DMS153 (cell line): Measurements from ENCODE around the gene ABCA3.

ENCODE experiments used
- DNase-seq: peaks from one replicate; lab custom pipeline; 2025; lab: John Stamatoyannopoulos, UW

Gene ABCA3

DNA sequence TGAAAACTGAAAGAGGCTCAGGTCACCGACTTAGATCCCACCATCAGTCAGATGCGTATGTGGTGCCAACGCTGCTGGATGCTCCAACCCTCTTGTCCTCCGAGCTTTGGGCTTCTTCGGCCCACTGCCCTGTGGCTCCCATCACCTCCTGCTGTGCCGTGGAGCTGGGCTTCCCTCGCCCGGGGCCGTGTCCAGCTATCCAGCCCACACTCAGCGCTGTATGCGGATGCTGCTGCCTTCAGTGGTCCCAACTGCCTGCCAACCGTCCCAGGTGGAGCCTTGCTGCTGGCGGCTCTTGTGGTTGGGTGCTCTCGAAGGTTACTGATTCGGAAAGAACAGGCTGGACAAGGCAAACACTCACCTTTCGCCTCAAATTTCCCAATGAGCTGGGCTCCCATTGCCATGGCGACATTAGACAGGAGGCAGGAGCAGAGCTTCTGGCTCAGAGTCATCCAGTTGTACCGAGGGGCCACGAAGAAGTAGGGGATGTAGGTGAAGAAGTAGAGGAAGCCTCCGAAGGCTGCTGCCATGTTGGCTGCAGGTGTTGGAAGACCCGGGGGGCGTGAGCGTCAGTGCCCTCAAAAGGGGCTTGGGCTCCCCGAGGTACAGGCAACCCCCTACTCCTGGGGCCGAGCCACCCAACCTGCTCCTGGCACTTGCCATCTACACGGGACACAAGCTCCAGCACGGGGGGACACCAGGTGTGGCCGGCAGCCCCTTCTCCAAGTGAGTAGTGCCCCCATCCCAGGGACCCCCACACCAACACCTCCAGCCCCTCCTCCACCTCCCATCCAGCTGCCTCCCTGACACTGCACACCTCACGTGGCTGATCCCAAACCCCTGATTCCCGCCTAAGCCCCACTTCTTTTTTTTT is 32.2 kb downstream of the ABCA3 start:
- DNase-seq, result no peak

DNA sequence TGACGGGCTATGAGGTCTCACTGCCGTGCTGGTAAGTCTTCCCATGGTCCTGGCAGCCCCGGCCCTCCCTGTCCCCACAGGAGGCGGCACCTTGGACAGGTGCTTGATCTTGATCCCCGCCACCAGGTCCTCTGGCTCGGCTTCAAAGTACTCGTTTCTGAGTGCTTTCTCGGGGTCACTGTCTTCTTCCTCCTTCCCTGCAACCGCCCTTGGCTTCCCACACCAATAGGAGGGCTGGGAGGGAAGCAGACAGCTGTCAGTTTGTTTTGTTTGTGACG is 40.7 kb downstream of the ABCA3 start:
- no peak for DNase-seq

GRCh38 chr16:2299121-2299914 is 41.2 kb downstream of the ABCA3 start:
- DNase-seq, result no peak

DNA sequence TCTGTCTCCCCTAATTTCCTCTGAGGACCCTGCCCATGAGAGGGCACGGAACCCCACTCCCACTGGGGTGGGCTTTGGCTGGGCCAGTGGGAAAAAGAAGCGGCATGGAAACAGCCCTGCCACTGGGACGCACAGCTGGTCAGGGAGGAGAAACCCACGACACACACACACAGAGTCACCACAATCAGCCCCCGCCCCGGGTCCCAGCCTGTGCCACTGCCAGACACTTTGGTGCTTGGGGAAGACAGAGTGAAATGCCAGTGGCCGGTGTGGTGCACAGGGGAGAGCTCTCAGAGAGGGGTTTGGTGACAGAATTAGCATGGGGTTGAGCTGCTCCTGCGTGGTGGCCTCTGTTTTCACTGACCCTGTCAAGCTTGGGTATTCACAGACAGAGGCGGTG is 41.9 kb downstream of the ABCA3 start:
- no peak for DNase-seq

GRCh38 chr16:2297506-2297860 is 43.0 kb downstream of the ABCA3 start:
- DNase-seq, result no peak

DNA sequence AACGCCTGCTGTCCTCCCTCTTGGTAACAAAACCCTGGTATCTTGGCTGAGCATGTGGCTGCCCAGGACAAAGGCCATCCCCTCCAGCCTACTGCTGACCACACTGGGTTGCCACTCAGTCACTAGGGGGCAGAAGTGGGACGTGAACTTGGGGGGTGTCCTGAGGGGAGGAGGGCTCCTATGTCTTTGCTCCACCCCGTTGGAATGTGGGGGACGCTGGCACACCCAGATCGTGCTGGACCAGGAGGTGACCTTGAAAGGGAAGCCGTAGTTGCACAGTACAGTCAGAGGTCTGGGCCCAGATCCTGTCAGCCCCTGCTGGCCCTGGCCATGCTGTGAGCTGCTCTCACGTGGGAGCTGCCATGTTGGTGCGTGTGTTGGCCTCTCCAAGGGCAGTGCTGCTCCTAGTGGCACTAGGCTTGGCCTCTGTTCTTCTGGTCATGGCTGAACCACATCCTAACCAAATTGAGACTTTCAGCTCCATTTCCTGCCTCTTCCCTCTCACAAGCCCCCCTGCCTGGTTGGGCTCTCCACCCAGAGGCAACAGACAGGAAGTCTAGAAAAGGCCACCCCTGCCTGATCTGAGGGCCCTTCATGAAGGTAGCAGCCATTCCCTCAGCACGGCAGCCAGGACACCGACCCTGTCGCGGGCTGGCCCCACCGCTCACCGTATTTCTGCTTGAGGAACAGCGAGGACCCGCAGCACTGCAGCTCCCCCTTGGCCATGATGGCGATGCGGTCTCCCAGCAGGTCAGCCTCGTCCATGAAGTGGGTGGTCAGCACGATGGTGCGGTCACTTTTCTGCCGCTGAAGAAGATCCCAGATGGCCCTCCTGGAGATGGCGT is 43.6 kb downstream of the ABCA3 start:
- DNase-seq, result no peak

DNA sequence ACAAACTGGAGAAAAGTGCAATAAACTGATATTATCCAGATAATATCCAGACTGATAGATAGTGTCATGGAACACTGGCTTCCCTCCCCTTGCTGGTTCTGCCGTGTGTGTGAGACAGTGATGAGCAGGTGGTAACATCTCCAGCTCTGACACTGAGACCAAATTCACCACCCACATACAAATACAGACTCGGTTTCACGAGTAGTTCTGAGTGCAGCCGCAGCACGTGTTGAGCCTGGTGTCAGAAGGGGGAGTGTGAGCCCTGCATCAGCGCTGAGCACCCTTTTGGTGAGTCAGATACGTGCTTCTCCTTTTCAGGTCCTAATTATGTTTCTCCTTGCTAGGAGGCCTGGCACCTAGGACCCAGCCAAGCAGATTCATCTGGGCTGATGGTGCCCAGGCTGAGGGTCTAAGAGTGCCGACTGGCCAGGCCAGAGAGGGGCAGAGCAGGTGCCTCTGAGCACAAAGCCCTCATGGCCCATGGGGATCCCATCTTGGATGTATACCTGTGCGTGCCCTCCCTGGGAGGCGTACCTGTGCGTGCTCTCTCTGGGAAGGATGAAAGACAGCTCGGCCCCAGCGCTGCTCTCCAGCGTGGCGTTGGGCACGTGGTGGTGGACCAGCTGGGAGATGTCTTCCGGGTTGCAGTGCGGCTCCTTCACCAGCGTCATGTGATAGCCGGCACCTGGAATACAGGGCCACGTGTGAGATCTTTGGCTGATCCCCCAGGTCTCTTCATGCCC is 45.3 kb downstream of the ABCA3 start:
- no peak for DNase-seq

DNA sequence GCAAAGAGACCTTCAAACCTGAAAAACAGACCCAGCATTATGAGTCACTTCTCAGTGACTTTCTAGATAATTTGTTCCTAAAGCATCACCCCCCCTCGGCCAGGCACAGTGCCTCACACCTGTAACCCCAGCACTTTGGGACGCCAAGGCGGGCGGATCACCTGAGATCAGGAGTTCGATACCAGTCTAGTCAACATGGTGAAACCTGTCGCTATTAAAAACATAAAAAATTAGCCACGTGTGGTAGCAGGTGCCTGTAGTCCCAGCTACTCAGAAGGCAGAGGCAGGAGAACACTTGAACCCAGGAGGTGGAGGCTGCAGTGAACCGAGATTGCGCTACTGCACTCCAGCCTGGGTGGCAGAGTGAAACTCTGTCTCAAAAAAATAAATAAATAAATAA is 48.3 kb downstream of the ABCA3 start:
- DNase-seq, result no peak

GRCh38 chr16:2289282-2289681 is 51.2 kb downstream of the ABCA3 start:
- no peak for DNase-seq

- DNase-seq, result no peak
Observed at GRCh38 chr16:2288726-2289125, 51.8 kb downstream of the ABCA3 start.

GRCh38 chr16:2287916-2288547 is 52.5 kb downstream of the ABCA3 start:
- DNase-seq, result no peak

- DNase-seq, result no peak
Observed at GRCh38 chr16:2286550-2286949, 54.0 kb downstream of the ABCA3 start.

- no peak for DNase-seq
Observed at GRCh38 chr16:2285731-2286191, 54.8 kb downstream of the ABCA3 start.

DNA sequence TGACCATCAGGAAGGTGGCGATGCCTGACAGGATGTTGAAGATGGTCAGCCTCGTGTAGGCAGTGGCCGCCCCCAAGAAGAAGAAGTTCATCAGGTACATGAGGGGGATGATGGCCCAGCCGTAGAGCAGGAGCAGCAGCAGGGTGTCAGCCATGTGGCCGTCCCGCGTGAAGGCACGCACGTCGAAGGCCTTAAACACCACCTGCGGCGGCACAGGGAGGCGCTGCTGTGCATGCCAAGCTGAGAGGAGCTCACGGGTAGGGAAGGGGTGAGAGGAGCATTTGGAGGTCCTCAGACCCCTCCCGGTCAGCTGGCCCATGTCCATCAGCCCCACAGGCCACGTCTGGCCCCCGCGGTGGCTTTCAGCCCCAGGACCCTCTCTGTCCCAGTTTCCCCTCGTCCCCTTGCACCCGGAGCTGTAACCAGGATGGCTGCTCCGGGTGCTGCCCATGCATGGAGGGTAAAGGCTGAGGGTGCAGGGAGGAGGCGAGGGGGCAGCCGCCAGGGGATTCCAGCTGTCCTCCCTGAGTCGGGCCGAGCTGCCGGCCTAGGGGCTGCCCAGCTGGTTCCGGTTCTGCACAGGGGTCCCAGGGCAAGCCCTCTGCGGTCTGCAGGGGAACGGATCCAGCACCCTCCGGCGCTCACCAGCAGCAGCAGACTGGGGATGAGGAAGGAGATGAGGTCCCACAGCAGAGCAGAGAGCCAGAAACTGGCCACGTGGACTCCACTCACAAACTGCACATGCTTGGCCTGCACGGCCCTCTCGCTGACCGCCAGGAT is 55.5 kb downstream of the ABCA3 start:
- no peak for DNase-seq

DNA sequence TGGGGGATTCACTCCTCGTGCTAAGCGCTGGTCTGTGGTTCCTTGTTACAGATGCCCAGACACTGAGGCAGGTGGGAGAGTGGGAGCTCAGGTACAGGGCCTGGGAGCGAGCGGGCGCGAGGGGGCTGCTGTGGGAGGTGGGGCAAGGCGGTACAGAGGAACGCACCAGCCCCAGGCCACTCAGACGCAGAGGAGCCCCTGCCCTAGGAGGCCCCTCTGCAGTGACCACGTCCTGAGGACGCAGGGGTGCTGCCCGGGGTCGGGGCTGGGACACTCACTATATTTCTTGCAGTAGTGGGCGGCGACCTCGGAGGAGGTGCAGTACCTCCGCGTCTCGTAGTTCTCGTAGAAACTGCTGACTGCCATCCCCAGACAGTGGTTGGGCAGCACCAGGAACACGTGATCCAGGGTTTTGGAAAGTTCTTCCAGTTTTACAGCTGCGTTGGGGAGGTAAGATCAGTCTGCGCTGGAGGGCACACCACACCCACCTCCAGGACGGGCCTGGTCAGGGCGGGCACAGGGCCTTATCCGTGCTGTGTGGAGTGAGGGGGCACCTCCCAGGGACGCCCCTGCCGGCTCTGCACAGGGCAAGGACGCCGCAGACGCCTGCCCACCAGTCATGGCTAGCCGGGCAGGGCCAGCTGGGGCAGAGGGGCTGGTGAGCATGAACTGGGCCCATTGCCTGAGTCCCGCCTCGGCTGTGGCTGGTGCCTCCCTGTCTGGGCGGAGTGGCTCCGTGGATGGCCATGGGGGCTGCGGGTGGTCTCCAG is 56.3 kb downstream of the ABCA3 start:
- DNase-seq, result no peak

DNA sequence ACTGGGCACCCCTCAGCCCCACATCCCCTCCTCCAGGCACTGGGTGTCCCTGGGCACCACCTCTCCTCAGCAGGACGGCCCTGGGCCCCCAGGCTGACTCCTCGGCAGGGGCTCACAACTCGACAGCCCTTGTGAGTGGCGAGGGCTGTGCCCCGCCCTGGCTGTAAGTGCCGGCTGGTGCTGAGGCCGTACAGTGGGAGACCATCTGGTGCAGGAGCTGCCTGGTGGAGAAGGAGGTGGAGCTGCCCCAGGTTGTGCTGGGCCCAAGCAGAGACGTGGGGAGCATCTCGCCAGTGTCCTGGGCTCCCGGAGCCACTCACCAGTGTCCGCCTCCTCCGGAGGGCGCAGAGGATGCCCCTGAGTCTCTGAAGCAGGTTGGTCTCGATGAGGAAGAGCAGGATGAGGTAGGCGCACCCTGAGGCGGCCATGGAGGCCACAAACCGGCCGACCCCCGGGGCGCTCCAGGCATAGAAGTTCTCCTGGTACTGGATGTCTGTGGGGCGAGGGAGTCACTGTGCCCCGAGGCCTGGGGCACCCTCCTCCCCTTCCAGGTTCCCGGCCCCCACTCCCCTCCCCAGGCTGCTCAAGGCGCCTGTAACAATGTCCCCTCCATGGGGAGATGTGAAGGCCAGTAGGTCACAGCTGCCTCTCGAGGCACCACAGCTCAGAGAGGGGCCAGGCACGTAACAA is 57.5 kb downstream of the ABCA3 start:
- no peak for DNase-seq

- DNase-seq, result no peak
Observed at GRCh38 chr16:2282262-2282661, 58.3 kb downstream of the ABCA3 start.

- no peak for DNase-seq
Observed at GRCh38 chr16:2280981-2281542, 59.5 kb downstream of the ABCA3 start.

- no peak for DNase-seq
Observed at GRCh38 chr16:2280461-2280860, 60.1 kb downstream of the ABCA3 start.
